ENCODE data around the gene EXD3.
A peak's percentile ranks its signal among the peaks of the same experiment; 100 is the strongest.

EXD3 gene

GRCh38 chr9:137409515-137409914 lies 13.4 kb downstream of the EXD3 start:
- no peak for DNase-seq

GRCh38 chr9:137408651-137409405 lies 14.1 kb downstream of the EXD3 start:
- DNase-seq = no peak

GRCh38 chr9:137407590-137408300 lies 15.2 kb downstream of the EXD3 start:
- no peak for DNase-seq

- DNase-seq = peak in 1 of 2 experiments; percentile 8
Observed at GRCh38 chr9:137406876-137407589, 15.9 kb downstream of the EXD3 start.

- no peak for DNase-seq
Observed at GRCh38 chr9:137406085-137406760, 16.7 kb downstream of the EXD3 start.

GRCh38 chr9:137405677-137406081 lies 17.3 kb downstream of the EXD3 start:
- no peak for DNase-seq

- no peak for DNase-seq
Observed at GRCh38 chr9:137404961-137405567, 17.9 kb downstream of the EXD3 start.

GRCh38 chr9:137403269-137403668 lies 19.7 kb downstream of the EXD3 start:
- DNase-seq = no peak

- no peak for DNase-seq
Observed at GRCh38 chr9:137402746-137403145, 20.2 kb downstream of the EXD3 start.

- no peak for DNase-seq
Observed at GRCh38 chr9:137398561-137399468, 24.1 kb downstream of the EXD3 start.

- DNase-seq = no peak
Observed at GRCh38 chr9:137397675-137398423, 25.1 kb downstream of the EXD3 start.

GRCh38 chr9:137396634-137397367 lies 26.2 kb downstream of the EXD3 start:
- no peak for DNase-seq

- DNase-seq = no peak
Observed at GRCh38 chr9:137396227-137396626, 26.7 kb downstream of the EXD3 start.

GRCh38 chr9:137395666-137396010 lies 27.3 kb downstream of the EXD3 start:
- no peak for DNase-seq

GRCh38 chr9:137394866-137395665 lies 27.9 kb downstream of the EXD3 start:
- DNase-seq = no peak

GRCh38 chr9:137393176-137394150 lies 29.5 kb downstream of the EXD3 start:
- DNase-seq = no peak

- no peak for DNase-seq
Observed at GRCh38 chr9:137392232-137393007, 30.5 kb downstream of the EXD3 start.
